ENCODE measurements around the gene SNAPC3.
"Not testable (repeated sequence)": the region's sequence is repeated elsewhere in the genome, so short reads cannot be mapped to it uniquely, and the experiment has no call there.

Gene SNAPC3

GRCh38 chr9:15423231-15423985 is 732 bp downstream of the SNAPC3 start:
- no peaks in the 10 kb centered on the region for H4K20me1 ChIP-seq (ENCODE audit: insufficient read depth, low read length)
- no peaks in the 10 kb centered on the region for H3K9me3 ChIP-seq (replicated peaks; ENCODE audit: insufficient read depth, low read length)
- H3K4me1 ChIP-seq (ENCODE audit: low read length): 0 out of 2 replicates have a peak, but pooled peaks cover 3% of the 10 kb centered on the region
- no peak overlapping the region; the same call in 1 of the 2 replicates for H3K27ac ChIP-seq (ENCODE audit: low read length)
- H3K9ac ChIP-seq (ENCODE audit: low read length): peak overlapping the region; percentile 62
- no peak for TF ChIP-seq EZH2 (optimal IDR thresholded peaks at IDR 0.05; ENCODE audit: low read depth, low read length)
- no peaks in the 10 kb centered on the region for H3K27me3 ChIP-seq (replicated peaks; ENCODE audit: insufficient read depth, low read length)
- no peaks in the 10 kb centered on the region for H3K36me3 ChIP-seq (replicated peaks; ENCODE audit: insufficient read depth, low read length)
- H3K4me2 ChIP-seq (ENCODE audit: low read depth, low read length): peak overlapping the region; percentile 57
- DNase-seq: peak; percentile 9
- peak overlapping the region; percentile 83 for H3K4me3 ChIP-seq (ENCODE audit: low read length)
- peaks cover 34% of the 10 kb centered on the region for H3K79me2 ChIP-seq (ENCODE audit: low read length)
- peak overlapping the region; percentile 56 for H2AFZ ChIP-seq (ENCODE audit: low read length)
- no peaks in the 10 kb centered on the region for H3F3A ChIP-seq (ENCODE audit: insufficient read depth, low read length)
- H3K9me2 ChIP-seq (replicated peaks; ENCODE audit: insufficient read depth, low read length): no peaks in the 10 kb centered on the region

GRCh38 chr9:15426019-15426418 is 3.3 kb downstream of the SNAPC3 start:
- no peak overlapping the region for H3K4me3 ChIP-seq (ENCODE audit: low read length)
- peaks cover 40% of the 10 kb centered on the region for H3K79me2 ChIP-seq (ENCODE audit: low read length)

GRCh38 chr9:15427702-15428101 is 5.0 kb downstream of the SNAPC3 start:
- not testable (repeated sequence) for H4K20me1 ChIP-seq (ENCODE audit: insufficient read depth, low read length); H3K36me3 ChIP-seq (replicated peaks; ENCODE audit: insufficient read depth, low read length); H3K27ac ChIP-seq (ENCODE audit: low read length); H3K4me3 ChIP-seq (ENCODE audit: low read length); H2AFZ ChIP-seq (ENCODE audit: low read length); H3F3A ChIP-seq (ENCODE audit: insufficient read depth, low read length); H3K4me2 ChIP-seq (ENCODE audit: low read depth, low read length); H3K9me2 ChIP-seq (replicated peaks; ENCODE audit: insufficient read depth, low read length); H3K27me3 ChIP-seq (replicated peaks; ENCODE audit: insufficient read depth, low read length); H3K9me3 ChIP-seq (replicated peaks; ENCODE audit: insufficient read depth, low read length); H3K9ac ChIP-seq (ENCODE audit: low read length); DNase-seq
- Histone ChIP-seq H3K79me2 (ENCODE audit: low read length) (peaks cover 42% of the 10 kb centered on the region), H3K4me1 (ENCODE audit: low read length) (peaks cover 16% of the 10 kb centered on the region)

More at GRCh38 chr9:15426019-15426418, 3.3 kb downstream of the SNAPC3 start:
- no peak overlapping the region for H3K4me2 ChIP-seq (ENCODE audit: low read depth, low read length)
- no peak for DNase-seq
- no peaks in the 10 kb centered on the region for H3F3A ChIP-seq (ENCODE audit: insufficient read depth, low read length)
- no peak overlapping the region for H3K9ac ChIP-seq (ENCODE audit: low read length)
- no peaks in the 10 kb centered on the region for H4K20me1 ChIP-seq (ENCODE audit: insufficient read depth, low read length)
- no peaks in the 10 kb centered on the region for H3K27me3 ChIP-seq (replicated peaks; ENCODE audit: insufficient read depth, low read length)
- H2AFZ ChIP-seq (ENCODE audit: low read length): no peak overlapping the region
- no peaks in the 10 kb centered on the region for H3K9me3 ChIP-seq (replicated peaks; ENCODE audit: insufficient read depth, low read length)
- no peaks in the 10 kb centered on the region for H3K9me2 ChIP-seq (replicated peaks; ENCODE audit: insufficient read depth, low read length)
- no peaks in the 10 kb centered on the region for H3K36me3 ChIP-seq (replicated peaks; ENCODE audit: insufficient read depth, low read length)
- TF ChIP-seq EZH2 (optimal IDR thresholded peaks at IDR 0.05; ENCODE audit: low read depth, low read length) (no peak), EZH2phosphoT487 (IDR thresholded peaks at IDR 0.05; ENCODE audit: low read length) (no peak), CTCF (IDR thresholded peaks at IDR 0.05; ENCODE audit: low read length) (no peak)
- H3K4me1 ChIP-seq (ENCODE audit: low read length): peaks cover 12% of the 10 kb centered on the region
- H3K27ac ChIP-seq (ENCODE audit: low read length): no peak overlapping the region

- Histone ChIP-seq H3K4me3 (ENCODE audit: low read length) (no peak overlapping the region), H3K27ac (ENCODE audit: low read length) (no peak overlapping the region), H4K20me1 (ENCODE audit: insufficient read depth, low read length) (no peaks in the 10 kb centered on the region), H3F3A (ENCODE audit: insufficient read depth, low read length) (0 out of 2 replicates have a peak, but pooled peaks cover 3% of the 10 kb centered on the region), H2AFZ (ENCODE audit: low read length) (no peak overlapping the region), H3K79me2 (ENCODE audit: low read length) (peaks cover 21% of the 10 kb centered on the region; the same call in 1 of the 2 replicates), H3K9me2 (replicated peaks; ENCODE audit: insufficient read depth, low read length) (no peaks in the 10 kb centered on the region), H3K9ac (ENCODE audit: low read length) (no peak overlapping the region), H3K4me2 (ENCODE audit: low read depth, low read length) (no peak overlapping the region), H3K36me3 (replicated peaks; ENCODE audit: insufficient read depth, low read length) (no peaks in the 10 kb centered on the region), H3K27me3 (replicated peaks; ENCODE audit: insufficient read depth, low read length) (no peaks in the 10 kb centered on the region), H3K4me1 (ENCODE audit: low read length) (peaks cover 22% of the 10 kb centered on the region), H3K9me3 (replicated peaks; ENCODE audit: insufficient read depth, low read length) (no peaks in the 10 kb centered on the region)
- no peak for DNase-seq
- no peak for TF ChIP-seq CTCF (IDR thresholded peaks at IDR 0.05; ENCODE audit: low read length)
- no peak for TF ChIP-seq EZH2phosphoT487 (IDR thresholded peaks at IDR 0.05; ENCODE audit: low read length)
- no peak for TF ChIP-seq EZH2 (optimal IDR thresholded peaks at IDR 0.05; ENCODE audit: low read depth, low read length)
Measured at GRCh38 chr9:15430920-15431844, 8.5 kb downstream of the SNAPC3 start.
